Measurements from ENCODE around the gene AUTS2. TPM values are rescaled to one million over a fixed set of nuclear protein-coding genes. Genes with fewer than 3 reads are reported as not detected.

The AUTS2 gene
- total and polyA plus RNA-seq, 9 of the 15 experiments (the other 6 are each of a cell fraction or from before 2014, with no cell fraction given): 0.58 TPM; not detected in 8

- Histone ChIP-seq H3K27me3 (ENCODE audit: control insufficient read depth in 2 of 2, insufficient read depth in 2 of 2, low read length in 2 of 2) (peaks cover 7 to 29% of the 10 kb centered on the region in 2 experiments; a peak in 4 of 5 replicates), H3K4me1 (replicated peaks in 1 of 2; ENCODE audit: control insufficient read depth in 2 of 2, insufficient read depth in 2 of 2, low read length in 2 of 2) (no peaks in the 10 kb centered on the region), H3K79me2 (ENCODE audit: control insufficient read depth, insufficient read depth, low read length) (no peaks in the 10 kb centered on the region), H4K20me1 (replicated peaks; ENCODE audit: control insufficient read depth, insufficient read depth, low read length) (no peaks in the 10 kb centered on the region), H3K36me3 (ENCODE audit: control insufficient read depth, insufficient read depth, low read length) (no peaks in the 10 kb centered on the region), H3K27ac (ENCODE audit: extremely low read depth, low read depth, low read length) (no peak overlapping the region), H3K4me2 (ENCODE audit: insufficient read depth, low read length) (no peak overlapping the region), H3K4me3 (no peak overlapping the region), H2AFZ (ENCODE audit: low read depth, low read length) (no peak overlapping the region), H3K9me3 (replicated peaks; ENCODE audit: control insufficient read depth, insufficient read depth, low read depth, low read length) (no peaks in the 10 kb centered on the region), H3K9me1 (ENCODE audit: control insufficient read depth, insufficient read depth, low read length) (no peaks in the 10 kb centered on the region), H3K9ac (ENCODE audit: insufficient read depth in 1 of 2, low read depth in 2 of 2, low read length in 2 of 2) (no peak overlapping the region)
- in situ Hi-C loops (cut with MboI): no loop called here
- CTCF ChIA-PET (ENCODE audit: low intra/inter-chr PET ratio): no interaction called here
- BruUV-seq (replicated peaks): no TSS peak
- no peak for DNase-seq (ENCODE audit: extremely low read depth in 1 of 4, low spot score in 3 of 4)
- FAIRE-seq: no peak
- no peak for TF ChIP-seq ZNF165 (CRISPR knock-in tag; IDR thresholded peaks at IDR 0.05; ENCODE audit: borderline replicate concordance)
- POLR2A ChIA-PET: no interaction called here
- WGBS (ENCODE audit: insufficient coverage, low coverage, missing lambda C conversion rate): 0% methylated on average over 6 of the region's 6 CpGs
- intact Hi-C loops (cut with micrococcal nuclease): no loop called here
- no peak for ATAC-seq
Observed at GRCh38 chr7:70759674-70760073, 1161.4 kb downstream of the AUTS2 start.

- Histone ChIP-seq H2AFZ (ENCODE audit: low read depth, low read length) (no peak overlapping the region), H3K9me3 (replicated peaks; ENCODE audit: control insufficient read depth, insufficient read depth, low read depth, low read length) (no peaks in the 10 kb centered on the region), H3K4me2 (ENCODE audit: insufficient read depth, low read length) (no peak overlapping the region), H3K9me1 (ENCODE audit: control insufficient read depth, insufficient read depth, low read length) (peaks cover 4% of the 10 kb centered on the region), H3K27ac (ENCODE audit: extremely low read depth, low read depth, low read length) (no peak overlapping the region), H3K79me2 (ENCODE audit: control insufficient read depth, insufficient read depth, low read length) (no peaks in the 10 kb centered on the region), H3K36me3 (ENCODE audit: control insufficient read depth, insufficient read depth, low read length) (no peaks in the 10 kb centered on the region), H4K20me1 (replicated peaks; ENCODE audit: control insufficient read depth, insufficient read depth, low read length) (no peaks in the 10 kb centered on the region), H3K4me3 (no peak overlapping the region), H3K4me1 (replicated peaks in 1 of 2; ENCODE audit: control insufficient read depth in 2 of 2, insufficient read depth in 2 of 2, low read length in 2 of 2) (no peaks in the 10 kb centered on the region), H3K9ac (ENCODE audit: insufficient read depth in 1 of 2, low read depth in 2 of 2, low read length in 2 of 2) (no peak overlapping the region), H3K27me3 (ENCODE audit: control insufficient read depth in 2 of 2, insufficient read depth in 2 of 2, low read length in 2 of 2) (peaks cover 26 to 49% of the 10 kb centered on the region in 2 experiments)
- no peak for FAIRE-seq
- in situ Hi-C loops (cut with MboI) (no loop called here), intact Hi-C loops (cut with micrococcal nuclease) (no loop called here)
- WGBS (ENCODE audit: insufficient coverage, low coverage, missing lambda C conversion rate): 0% methylated on average over 4 of the region's 4 CpGs
- ChIA-PET CTCF (ENCODE audit: low intra/inter-chr PET ratio) (interaction anchor here (0.6 kb wide), 1 partner anchor 33 kb away, joined by 3 read pairs; no protein-coding TSS in a partner anchor), POLR2A (no interaction called here)
- ATAC-seq: no peak
- BruUV-seq (replicated peaks): no TSS peak
- DNase-seq (ENCODE audit: extremely low read depth in 1 of 4, low spot score in 3 of 4): no peak
- no peak for TF ChIP-seq GMEB1 (CRISPR knock-in tag; IDR thresholded peaks at IDR 0.05)
- TF ChIP-seq LCOR (CRISPR knock-in tag; IDR thresholded peaks at IDR 0.05): no peak
- no peak for TF ChIP-seq ELF2 (CRISPR knock-in tag; IDR thresholded peaks at IDR 0.05)
- no peak for TF ChIP-seq KAT2B (IDR thresholded peaks at IDR 0.05; ENCODE audit: low read depth, low read length)
- TF ChIP-seq ARNT (IDR thresholded peaks at IDR 0.05): no peak
- no peak for TF ChIP-seq ZNF445 (CRISPR knock-in tag; IDR thresholded peaks at IDR 0.05; ENCODE audit: low read depth)
- TF ChIP-seq CHD2 (IDR thresholded peaks at IDR 0.05; ENCODE audit: low read depth, low read length): no peak
- no peak for TF ChIP-seq HINFP (tag; conservative IDR thresholded peaks at IDR 0.05; ENCODE audit: low read depth)
- TF ChIP-seq ZFP1 (CRISPR knock-in tag; IDR thresholded peaks at IDR 0.05): no peak
- no peak for TF ChIP-seq SMAD3 (CRISPR knock-in tag; conservative IDR thresholded peaks at IDR 0.05)
- no peak for TF ChIP-seq RBM39 (optimal IDR thresholded peaks at IDR 0.05; ENCODE audit: low read depth, low read length)
Observed at GRCh38 chr7:70761711-70762328, 1163.5 kb downstream of the AUTS2 start.
